ENCODE results near the gene KCNIP4.

Gene KCNIP4

GRCh38 chr4:20680736-20681135 is 1267.8 kb downstream of the KCNIP4 start:
- DNase-seq (ENCODE audit: low read depth) = no peak
- TF ChIP-seq CTCF (IDR thresholded peaks at IDR 0.05; ENCODE audit: insufficient read depth, low read depth, low read length, missing control alignments) = no peak
- no peak overlapping the region for H3K4me3 ChIP-seq (ENCODE audit: low read length)

GRCh38 chr4:20679951-20680350 is 1268.6 kb downstream of the KCNIP4 start:
- TF ChIP-seq CTCF (IDR thresholded peaks at IDR 0.05; ENCODE audit: insufficient read depth, low read depth, low read length, missing control alignments) = no peak
- H3K4me3 ChIP-seq (ENCODE audit: low read length) = no peak overlapping the region
- no peak for DNase-seq (ENCODE audit: low read depth)
